Measurements from ENCODE around the gene PTPRG. TPM values are rescaled to one million over a fixed set of nuclear protein-coding genes. Genes with fewer than 3 reads are reported as not detected.

The PTPRG gene
- total and polyA plus RNA-seq, 2 experiments from 2014 or later: 15.2 to 45.7 TPM

GRCh38 chr3:61780455-61781228 lies 219.3 kb downstream of the PTPRG start:
- no peak for DNase-seq (ENCODE audit: low read depth in 1 of 2, low spot score in 1 of 2)
- Histone ChIP-seq H3K4me3 (no peak overlapping the region), H3K4me1 (ENCODE audit: low read depth) (peaks cover 6% of the 10 kb centered on the region), H3K27me3 (no peaks in the 10 kb centered on the region), H3K36me3 (no peaks in the 10 kb centered on the region), H3K27ac (no peak overlapping the region), H3K9me3 (ENCODE audit: low read depth) (no peaks in the 10 kb centered on the region)
- TF ChIP-seq CTCF (IDR thresholded peaks at IDR 0.05; ENCODE audit: low read depth, low read length): no peak

GRCh38 chr3:61783993-61784718 lies 222.8 kb downstream of the PTPRG start:
- no peak overlapping the region for H3K27ac ChIP-seq
- no peak overlapping the region for H3K4me3 ChIP-seq
- DNase-seq (ENCODE audit: low read depth in 1 of 2, low spot score in 1 of 2): peak in 1 of 2 donors; percentile 53
- H3K4me1 ChIP-seq (ENCODE audit: low read depth): peaks cover 6% of the 10 kb centered on the region
- no peaks in the 10 kb centered on the region for H3K27me3 ChIP-seq
- no peak for TF ChIP-seq CTCF (IDR thresholded peaks at IDR 0.05; ENCODE audit: low read depth, low read length)
- no peaks in the 10 kb centered on the region for H3K36me3 ChIP-seq
- no peaks in the 10 kb centered on the region for H3K9me3 ChIP-seq (ENCODE audit: low read depth)

GRCh38 chr3:61788623-61789507 lies 227.5 kb downstream of the PTPRG start:
- Histone ChIP-seq H3K27me3 (no peaks in the 10 kb centered on the region), H3K36me3 (no peaks in the 10 kb centered on the region), H3K4me3 (no peak overlapping the region), H3K27ac (no peak overlapping the region), H3K9me3 (ENCODE audit: low read depth) (no peaks in the 10 kb centered on the region), H3K4me1 (ENCODE audit: low read depth) (no peaks in the 10 kb centered on the region)
- no peak for DNase-seq (ENCODE audit: low read depth in 1 of 2, low spot score in 1 of 2)
- TF ChIP-seq CTCF (IDR thresholded peaks at IDR 0.05; ENCODE audit: low read depth, low read length): no peak

- no peak for TF ChIP-seq CTCF (IDR thresholded peaks at IDR 0.05; ENCODE audit: low read depth, low read length)
- Histone ChIP-seq H3K9me3 (ENCODE audit: low read depth) (no peaks in the 10 kb centered on the region), H3K27ac (no peak overlapping the region), H3K4me3 (no peak overlapping the region), H3K36me3 (no peaks in the 10 kb centered on the region), H3K4me1 (ENCODE audit: low read depth) (no peaks in the 10 kb centered on the region), H3K27me3 (no peaks in the 10 kb centered on the region)
- DNase-seq (ENCODE audit: low read depth in 1 of 2, low spot score in 1 of 2): no peak
These were observed 228.5 kb downstream of the PTPRG start for GRCh38 chr3:61789861-61790260.

- Histone ChIP-seq H3K4me1 (ENCODE audit: low read depth) (no peaks in the 10 kb centered on the region), H3K27ac (no peak overlapping the region), H3K4me3 (no peak overlapping the region), H3K27me3 (no peaks in the 10 kb centered on the region), H3K9me3 (ENCODE audit: low read depth) (no peaks in the 10 kb centered on the region), H3K36me3 (no peaks in the 10 kb centered on the region)
- no peak for TF ChIP-seq CTCF (IDR thresholded peaks at IDR 0.05; ENCODE audit: low read depth, low read length)
- DNase-seq (ENCODE audit: low read depth in 1 of 2, low spot score in 1 of 2): no peak
These were observed 229.0 kb downstream of the PTPRG start for GRCh38 chr3:61790411-61790810.
